Endothelial cell of coronary artery (primary cell): ENCODE data around the gene KRTAP4-11. TPM values are rescaled to one million over a fixed set of nuclear protein-coding genes. Genes with fewer than 3 reads are reported as not detected.

Source experiments
- total RNA-seq: library from RNA; depleted of rRNA; stranded (reverse); fragments of >200 nt; gene quantifications from 2 replicates; pipeline ENCODE4 v1.2.3, GENCODE V29; 2014

Gene KRTAP4-11
- total RNA-seq: not detected in 2 replicates

GRCh38 chr17:41117846-41118386 is at the start of gene KRTAP4-11:
Gene KRTAP4-11 (minus strand): TSS chr17:41118373. CDS start chr17:41118315, 58 bp downstream.

GRCh38 chr17:41160648-41161047 is 42.5 kb upstream of the KRTAP4-11 start, which contains the start of gene KRTAP4-4:
Gene KRTAP4-4 (minus strand): TSS chr17:41160748. CDS start chr17:41160691, 57 bp downstream.

GRCh38 chr17:41149652-41149985 is 31.4 kb upstream of the KRTAP4-11 start, which contains the start of gene KRTAP4-5:
Gene KRTAP4-5 (minus strand): TSS chr17:41149825. CDS start chr17:41149767, 58 bp downstream.

GRCh38 chr17:41140360-41141131 is 22.4 kb upstream of the KRTAP4-11 start, which contains the start of gene KRTAP4-6:
Gene KRTAP4-6 (minus strand): TSS chr17:41140544. CDS start chr17:41140487, 57 bp downstream.

GRCh38 chr17:41123991-41124371 is 5.8 kb upstream of the KRTAP4-11 start, which contains the start of gene KRTAP4-12:
Gene KRTAP4-12 (minus strand): TSS chr17:41124182. CDS start chr17:41124122, 60 bp downstream.

GRCh38 chr17:41105347-41105746 is 12.8 kb downstream of the KRTAP4-11 start, which contains the start of gene KRTAP4-9:
Gene KRTAP4-9 (plus strand): TSS chr17:41105389. CDS start chr17:41105389, 0 bp downstream.

GRCh38 chr17:41101586-41102259 is 16.4 kb downstream of the KRTAP4-11 start, which contains the start of gene KRTAP4-16:
Gene KRTAP4-16 (minus strand): TSS chr17:41102209. CDS start chr17:41102209, 0 bp downstream.

GRCh38 chr17:41098042-41098441 is 20.1 kb downstream of the KRTAP4-11 start, which contains the start of gene KRTAP4-8:
Gene KRTAP4-8 (minus strand): TSS chr17:41098142. CDS start chr17:41098084, 58 bp downstream.

GRCh38 chr17:41084100-41084856 is 33.9 kb downstream of the KRTAP4-11 start, which contains the start of gene KRTAP4-7:
Gene KRTAP4-7 (plus strand): TSS chr17:41084150. CDS start chr17:41084207, 57 bp downstream.

Other genes with a start within 250 kb of the KRTAP4-11 start
- not detected in 2 replicates for gene KRT20, start 233.1 kb downstream of the KRTAP4-11 start, total RNA-seq
- not detected in 2 replicates for gene KRT23, start 180.7 kb downstream of the KRTAP4-11 start, total RNA-seq
- not detected in 2 replicates for gene KRT39, start 151.4 kb downstream of the KRTAP4-11 start, total RNA-seq
- gene KRT40, start 134.0 kb downstream of the KRTAP4-11 start, total RNA-seq: not detected in 2 replicates
- not detected in 2 replicates for gene KRTAP3-3, start 124.2 kb downstream of the KRTAP4-11 start, total RNA-seq
- gene KRTAP3-2, start 118.5 kb downstream of the KRTAP4-11 start, total RNA-seq: not detected in 2 replicates
- not detected in 2 replicates for gene KRTAP3-1, start 109.2 kb downstream of the KRTAP4-11 start, total RNA-seq
- not detected in 2 replicates for gene KRTAP1-5, start 91.2 kb downstream of the KRTAP4-11 start, total RNA-seq
- gene KRTAP1-4, start 88.2 kb downstream of the KRTAP4-11 start, total RNA-seq: not detected in 2 replicates
- not detected in 2 replicates for gene KRTAP1-3, start 83.5 kb downstream of the KRTAP4-11 start, total RNA-seq
- gene KRTAP1-1, start 76.9 kb downstream of the KRTAP4-11 start, total RNA-seq: not detected in 2 replicates
- gene KRTAP2-1, start 71.1 kb downstream of the KRTAP4-11 start, total RNA-seq: not detected in 2 replicates
- gene KRTAP2-2, start 63.1 kb downstream of the KRTAP4-11 start, total RNA-seq: not detected in 2 replicates
- not detected in 2 replicates for gene KRTAP2-3, start 58.3 kb downstream of the KRTAP4-11 start, total RNA-seq
- gene KRTAP2-4, start 52.5 kb downstream of the KRTAP4-11 start, total RNA-seq: not detected in 2 replicates
- not detected in 2 replicates for gene KRTAP4-7, start 34.2 kb downstream of the KRTAP4-11 start, total RNA-seq
- gene KRTAP4-8, start 20.2 kb downstream of the KRTAP4-11 start, total RNA-seq: not detected in 2 replicates
- gene KRTAP4-16, start 16.2 kb downstream of the KRTAP4-11 start, total RNA-seq: not detected in 2 replicates
- gene KRTAP4-9, start 13.0 kb downstream of the KRTAP4-11 start, total RNA-seq: not detected in 2 replicates
- gene KRTAP4-12, start 5.8 kb upstream of the KRTAP4-11 start, total RNA-seq: not detected in 2 replicates
- not detected in 2 replicates for gene KRTAP4-6, start 22.2 kb upstream of the KRTAP4-11 start, total RNA-seq
- gene KRTAP4-5, start 31.5 kb upstream of the KRTAP4-11 start, total RNA-seq: not detected in 2 replicates
- gene KRTAP4-4, start 42.4 kb upstream of the KRTAP4-11 start, total RNA-seq: not detected in 2 replicates
- not detected in 2 replicates for gene KRTAP4-3, start 49.8 kb upstream of the KRTAP4-11 start, total RNA-seq
- gene KRTAP4-2, start 59.8 kb upstream of the KRTAP4-11 start, total RNA-seq: not detected in 2 replicates
- gene KRTAP4-1, start 66.5 kb upstream of the KRTAP4-11 start, total RNA-seq: not detected in 2 replicates
- not detected in 2 replicates for gene KRTAP9-1, start 71.5 kb upstream of the KRTAP4-11 start, total RNA-seq
- not detected in 2 replicates for gene KRTAP9-2, start 108.3 kb upstream of the KRTAP4-11 start, total RNA-seq
- not detected in 2 replicates for gene KRTAP9-3, start 114.1 kb upstream of the KRTAP4-11 start, total RNA-seq
- gene KRTAP9-8, start 119.6 kb upstream of the KRTAP4-11 start, total RNA-seq: not detected in 2 replicates
- not detected in 2 replicates for gene KRTAP9-4, start 131.3 kb upstream of the KRTAP4-11 start, total RNA-seq
- gene KRTAP9-9, start 137.0 kb upstream of the KRTAP4-11 start, total RNA-seq: not detected in 2 replicates
- not detected in 2 replicates for gene KRTAP9-6, start 147.0 kb upstream of the KRTAP4-11 start, total RNA-seq
- gene KRTAP9-7, start 157.3 kb upstream of the KRTAP4-11 start, total RNA-seq: not detected in 2 replicates
- gene KRTAP29-1, start 184.5 kb upstream of the KRTAP4-11 start, total RNA-seq: not detected in 2 replicates
- not detected in 2 replicates for gene KRTAP16-1, start 190.9 kb upstream of the KRTAP4-11 start, total RNA-seq
- gene KRTAP17-1, start 197.3 kb upstream of the KRTAP4-11 start, total RNA-seq: not detected in 2 replicates
- not detected in 2 replicates for gene KRT33A, start 232.5 kb upstream of the KRTAP4-11 start, total RNA-seq